Measurements from ENCODE around the gene TUT1. TPM values are rescaled to one million over a fixed set of nuclear protein-coding genes. Genes with fewer than 3 reads are reported as not detected.

TUT1 gene
- total RNA-seq, 4 donors from 2014 or later, result 3.8 to 9.6 (median 7.6) TPM

DNA sequence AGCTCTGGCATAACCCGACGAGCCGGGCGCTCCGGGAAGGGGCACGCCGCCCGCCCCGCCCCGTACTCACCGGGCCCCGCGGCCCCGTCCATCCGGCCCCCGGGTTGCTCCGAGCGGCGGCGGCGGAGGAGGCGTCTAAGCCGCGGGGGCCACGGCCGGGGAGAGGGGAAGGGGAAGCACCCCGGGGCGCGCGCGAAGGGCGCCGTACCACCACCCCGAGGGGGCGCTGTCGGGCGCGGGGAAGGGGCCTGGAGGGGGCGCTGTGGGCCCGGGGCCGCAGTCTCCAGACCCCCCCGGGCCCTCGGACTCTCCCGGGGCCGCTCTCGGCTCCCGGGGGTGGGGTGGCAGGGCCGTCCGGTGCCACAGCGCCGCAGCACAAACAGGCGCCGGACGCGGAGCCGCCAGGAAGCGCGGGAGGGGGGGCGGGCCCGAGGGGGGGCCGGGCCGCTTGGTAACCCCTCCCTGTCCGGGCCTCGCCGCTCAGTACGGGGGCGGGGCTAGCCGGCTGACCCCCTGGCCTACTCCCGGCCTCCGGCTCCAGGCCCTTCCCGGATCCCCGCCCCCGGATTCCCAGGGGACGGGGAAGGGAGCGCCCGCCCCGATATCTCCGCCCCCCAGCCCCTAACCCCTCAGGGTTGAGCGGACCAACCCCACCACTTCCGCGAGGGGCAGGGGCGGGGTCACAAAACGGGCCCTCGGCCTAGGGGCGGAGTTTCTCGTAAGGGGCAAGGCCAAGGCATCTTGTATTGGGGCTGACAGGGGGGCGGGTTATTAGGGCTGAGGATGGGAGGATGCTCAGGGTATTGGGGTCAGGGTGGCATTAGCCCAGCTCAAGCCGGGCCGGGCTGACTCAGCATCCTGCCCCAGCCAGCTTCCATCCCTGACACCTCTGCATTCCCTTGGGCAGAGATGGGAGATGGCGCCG lies 21.3 kb upstream of the TUT1 start, which contains the start of the genes EML3 and ROM1:
Gene EML3 (minus strand): TSS at position 410 of the 925 bp plus-strand sequence. CDS start 318 bp downstream, at position 92.
Gene ROM1 (plus strand): TSS at position 892 of the 925 bp plus-strand sequence. CDS start 25 bp downstream, at position 917.
- Histone ChIP-seq H3K27ac (peak within 1 kb of the TSS; percentile 93 to 98 (median 96)), H3K4me1 (peaks cover 2 to 42% (median 21%) of the 10 kb centered on the region in 3 donors), H3K36me3 (peaks cover 0 to 68% of the 10 kb centered on the region in 2 donors), H3K27me3 (no peaks in the 10 kb centered on the region), H3K4me3 (peak within 1 kb of the TSS; percentile 74 to 95), H3K9me3 (no peaks in the 10 kb centered on the region)
- TF ChIP-seq EP300 (IDR thresholded peaks at IDR 0.05) (no peak), POLR2AphosphoS5 (IDR thresholded peaks at IDR 0.05) (peak; percentile 66), POLR2A (IDR thresholded peaks at IDR 0.05) (peak in 1 of 2 donors; percentile 55)
- TF ChIP-seq, protein P1, sequence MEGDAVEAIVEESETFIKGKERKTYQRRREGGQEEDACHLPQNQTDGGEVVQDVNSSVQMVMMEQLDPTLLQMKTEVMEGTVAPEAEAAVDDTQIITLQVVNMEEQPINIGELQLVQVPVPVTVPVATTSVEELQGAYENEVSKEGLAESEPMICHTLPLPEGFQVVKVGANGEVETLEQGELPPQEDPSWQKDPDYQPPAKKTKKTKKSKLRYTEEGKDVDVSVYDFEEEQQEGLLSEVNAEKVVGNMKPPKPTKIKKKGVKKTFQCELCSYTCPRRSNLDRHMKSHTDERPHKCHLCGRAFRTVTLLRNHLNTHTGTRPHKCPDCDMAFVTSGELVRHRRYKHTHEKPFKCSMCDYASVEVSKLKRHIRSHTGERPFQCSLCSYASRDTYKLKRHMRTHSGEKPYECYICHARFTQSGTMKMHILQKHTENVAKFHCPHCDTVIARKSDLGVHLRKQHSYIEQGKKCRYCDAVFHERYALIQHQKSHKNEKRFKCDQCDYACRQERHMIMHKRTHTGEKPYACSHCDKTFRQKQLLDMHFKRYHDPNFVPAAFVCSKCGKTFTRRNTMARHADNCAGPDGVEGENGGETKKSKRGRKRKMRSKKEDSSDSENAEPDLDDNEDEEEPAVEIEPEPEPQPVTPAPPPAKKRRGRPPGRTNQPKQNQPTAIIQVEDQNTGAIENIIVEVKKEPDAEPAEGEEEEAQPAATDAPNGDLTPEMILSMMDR (IDR thresholded peaks at IDR 0.05), result peak in 3 of 4 experiments; percentile 76 to 99 (median 92)
- peak; percentile 88 for ATAC-seq
- WGBS, 2 donors (ENCODE audit: low coverage in 1 of 2), result no CpG with 5 or more reads among the region's 91 CpGs

DNA sequence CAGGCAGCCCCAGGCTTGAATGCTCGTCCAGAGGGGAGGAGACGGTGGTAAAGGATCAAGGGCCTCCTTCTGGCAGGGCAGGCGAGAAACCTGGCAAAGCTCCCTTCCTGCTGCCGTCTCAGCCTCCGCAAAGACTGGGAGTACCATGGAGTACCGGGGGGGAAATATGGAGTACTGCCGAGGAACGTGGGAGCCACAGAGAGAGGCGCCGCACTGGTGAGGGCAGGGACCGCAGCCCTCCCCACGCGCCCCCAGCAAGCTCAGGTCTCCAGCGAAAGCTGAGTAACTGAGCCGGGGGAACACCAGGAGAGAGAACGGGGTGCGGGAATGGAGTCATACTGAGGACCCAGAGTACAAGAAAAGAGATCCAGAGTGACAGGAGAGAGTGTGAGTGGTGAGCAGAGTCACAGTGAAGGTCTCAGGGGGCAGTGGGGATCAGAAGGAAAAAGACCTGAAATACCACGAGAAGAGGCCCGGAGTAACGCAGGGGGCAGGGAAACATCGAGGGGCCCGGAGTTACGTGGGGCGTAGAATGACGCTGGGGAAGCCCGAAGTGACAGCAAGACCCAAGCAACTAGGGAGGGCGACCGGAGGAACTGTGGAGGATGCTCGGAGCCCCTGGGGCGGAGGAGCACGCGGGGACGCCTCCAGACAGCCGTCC lies 20.5 kb upstream of the TUT1 start:
- Histone ChIP-seq H3K27ac (peak overlapping the region; percentile 93 to 98 (median 96)), H3K4me3 (peak overlapping the region; percentile 74 to 95), H3K9me3 (no peaks in the 10 kb centered on the region), H3K4me1 (peaks cover 2 to 42% (median 21%) of the 10 kb centered on the region in 3 donors), H3K27me3 (no peaks in the 10 kb centered on the region), H3K36me3 (peaks cover 0 to 68% of the 10 kb centered on the region in 2 donors)
- peak; percentile 1 for ATAC-seq
- 0% methylated on average over 4 to 18 of the region's 34 CpGs for WGBS, 2 donors (ENCODE audit: low coverage in 1 of 2)
- TF ChIP-seq POLR2A (IDR thresholded peaks at IDR 0.05) (no peak), POLR2AphosphoS5 (IDR thresholded peaks at IDR 0.05) (peak; percentile 11), EP300 (IDR thresholded peaks at IDR 0.05) (no peak)
- TF ChIP-seq, protein P1 (IDR thresholded peaks at IDR 0.05), result peak in 2 of 4 experiments; percentile 21 to 32

DNA sequence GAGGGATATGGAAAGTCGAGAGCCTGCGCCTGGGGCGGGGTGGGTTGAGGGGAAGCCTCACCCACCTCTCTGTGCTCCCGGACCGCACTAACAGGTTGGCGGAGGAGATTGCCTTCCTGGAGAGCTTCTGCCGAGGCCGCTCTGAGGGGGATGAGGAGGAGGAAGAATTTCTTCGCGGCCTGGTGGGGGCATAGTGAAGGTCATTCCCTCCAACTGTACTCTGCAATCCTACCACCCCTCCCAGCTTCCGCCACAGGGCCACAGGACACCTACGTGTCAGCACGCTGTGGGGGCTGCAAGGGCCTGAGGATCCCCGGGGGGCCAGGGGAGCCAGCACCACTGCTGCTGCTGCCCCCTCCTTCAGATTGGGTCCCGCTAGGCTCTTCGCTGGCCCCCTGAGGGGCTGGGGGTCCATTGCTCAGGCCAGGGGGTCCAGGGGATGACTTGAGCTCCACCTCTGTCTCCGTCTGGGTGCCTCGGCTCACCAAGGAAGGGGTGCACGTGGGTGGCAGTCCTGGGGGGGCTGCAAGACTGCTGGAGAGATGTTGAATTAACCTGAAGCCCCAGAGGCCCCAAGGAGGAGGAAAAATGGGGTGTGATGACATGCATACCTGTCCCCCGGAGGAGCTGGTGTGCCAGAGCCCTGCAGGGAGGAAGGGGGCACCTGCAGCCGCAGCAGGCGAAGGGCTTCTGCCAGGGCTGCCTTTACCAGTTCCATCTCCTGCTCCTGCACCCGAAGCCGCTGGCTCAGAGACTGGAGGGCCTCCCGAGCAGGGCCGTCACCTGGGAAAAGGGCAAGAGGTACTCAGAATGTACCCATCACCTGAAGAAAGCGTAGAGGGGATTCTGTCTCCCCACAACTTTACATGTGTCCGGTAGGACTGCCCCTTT lies 19.7 kb upstream of the TUT1 start:
- peaks cover 0 to 68% of the 10 kb centered on the region in 2 donors for H3K36me3 ChIP-seq
- peak overlapping the region; percentile 74 to 95 for H3K4me3 ChIP-seq
- TF ChIP-seq, protein P1 (IDR thresholded peaks at IDR 0.05), result no peak
- TF ChIP-seq EP300 (IDR thresholded peaks at IDR 0.05) (no peak), POLR2A (IDR thresholded peaks at IDR 0.05) (no peak), POLR2AphosphoS5 (IDR thresholded peaks at IDR 0.05) (no peak)

DNA sequence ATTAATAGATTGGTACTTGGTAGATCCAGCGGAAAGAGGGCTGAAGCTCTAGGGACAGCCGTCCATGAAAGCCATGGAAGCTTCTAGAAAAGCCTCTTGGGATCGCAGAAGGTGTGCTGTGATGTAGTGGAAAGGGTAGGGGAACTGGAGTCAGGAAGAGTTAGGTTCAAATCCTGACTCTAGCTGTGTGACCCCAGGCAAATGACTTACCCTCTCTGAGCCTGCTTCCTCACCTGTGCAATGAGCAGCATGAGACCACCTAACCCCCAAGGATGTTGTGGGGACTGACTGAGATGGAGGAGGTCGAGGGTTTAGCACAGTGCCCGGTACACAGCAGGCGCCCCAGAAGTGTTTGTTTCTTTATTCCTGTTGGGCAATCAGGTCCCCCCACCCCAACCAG lies 19.1 kb upstream of the TUT1 start:
- H3K27ac ChIP-seq, result no peak overlapping the region
- no peak for ATAC-seq
- no peak for TF ChIP-seq EP300 (IDR thresholded peaks at IDR 0.05)
- TF ChIP-seq, protein P1 (IDR thresholded peaks at IDR 0.05), result no peak
- TF ChIP-seq POLR2A (IDR thresholded peaks at IDR 0.05), result no peak
- TF ChIP-seq POLR2AphosphoS5 (IDR thresholded peaks at IDR 0.05), result no peak

More for the DNA sequence above, 19.7 kb upstream of the TUT1 start:
- H3K9me3 ChIP-seq, result no peaks in the 10 kb centered on the region
- ATAC-seq, result no peak
- 80% methylated on average over 1 of the region's 28 CpGs; no CpG with 5 or more reads in 1 of the 2 donors for WGBS, 2 donors (ENCODE audit: low coverage in 1 of 2)
- peaks cover 2 to 42% (median 21%) of the 10 kb centered on the region in 3 donors for H3K4me1 ChIP-seq
- H3K27me3 ChIP-seq, result no peaks in the 10 kb centered on the region
- peak overlapping the region; percentile 93 to 98 (median 96) for H3K27ac ChIP-seq

More for the DNA sequence above, 19.1 kb upstream of the TUT1 start:
- H3K9me3 ChIP-seq, result no peaks in the 10 kb centered on the region
- no peak overlapping the region for H3K4me3 ChIP-seq
- 83 to 88% methylated on average over 1 to 4 of the region's 6 CpGs for WGBS, 2 donors (ENCODE audit: low coverage in 1 of 2)
- H3K4me1 ChIP-seq, result peaks cover 2 to 42% (median 21%) of the 10 kb centered on the region in 3 donors
- H3K27me3 ChIP-seq, result no peaks in the 10 kb centered on the region
- peaks cover 0 to 68% of the 10 kb centered on the region in 2 donors for H3K36me3 ChIP-seq
